SH-SY5Y (cell line): ENCODE measurements around the gene UBE2K.

ENCODE experiments used
- GATA2 ChIP-seq: IDR thresholded peaks from 2 replicates; pipeline ENCODE4 v1.6.1; 2011; ENCODE audit warnings: mild to moderate bottlenecking, low read depth, low read length
- GATA3 ChIP-seq: IDR thresholded peaks from 2 replicates; pipeline ENCODE4 v1.6.1; 2011; ENCODE audit warnings: low read depth, mild to moderate bottlenecking, low read length, moderate library complexity

- TF ChIP-seq GATA2 (no peak), GATA3 (no peak)
Observed at GRCh38 chr4:39825741-39826231, 127.8 kb downstream of the UBE2K start.
